ENCODE results near the gene SMYD3.

The SMYD3 gene

DNA sequence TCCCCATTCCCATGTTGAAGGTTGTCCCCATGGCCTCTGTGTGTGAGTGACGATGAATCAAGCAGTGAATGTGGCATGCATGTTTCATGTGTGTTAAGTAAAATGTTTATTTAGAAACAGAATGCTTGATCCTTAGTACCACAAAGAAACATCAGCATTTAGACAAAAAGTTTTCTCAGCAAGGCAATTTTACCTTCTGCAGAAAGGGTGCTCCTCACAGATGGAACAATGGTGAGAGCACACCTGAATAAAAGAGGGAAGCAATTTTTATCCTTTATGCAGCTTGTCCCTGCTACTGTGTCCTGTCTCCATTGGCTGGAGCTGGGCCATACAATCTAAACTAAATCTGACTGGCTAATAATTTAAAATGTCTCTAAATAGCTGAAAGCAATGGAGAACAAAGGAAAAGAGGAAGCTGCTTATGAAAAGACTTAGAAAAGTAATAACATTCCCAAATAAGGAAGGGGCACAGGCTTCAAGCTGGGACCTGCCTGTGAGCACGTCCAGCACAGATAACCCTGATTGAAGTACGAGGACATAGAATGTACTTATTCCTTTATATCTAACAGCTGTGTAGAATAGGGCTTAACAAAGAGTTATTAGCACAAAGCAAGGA lies 8.4 kb upstream of the SMYD3 start:
- DNase-seq: no peak

DNA sequence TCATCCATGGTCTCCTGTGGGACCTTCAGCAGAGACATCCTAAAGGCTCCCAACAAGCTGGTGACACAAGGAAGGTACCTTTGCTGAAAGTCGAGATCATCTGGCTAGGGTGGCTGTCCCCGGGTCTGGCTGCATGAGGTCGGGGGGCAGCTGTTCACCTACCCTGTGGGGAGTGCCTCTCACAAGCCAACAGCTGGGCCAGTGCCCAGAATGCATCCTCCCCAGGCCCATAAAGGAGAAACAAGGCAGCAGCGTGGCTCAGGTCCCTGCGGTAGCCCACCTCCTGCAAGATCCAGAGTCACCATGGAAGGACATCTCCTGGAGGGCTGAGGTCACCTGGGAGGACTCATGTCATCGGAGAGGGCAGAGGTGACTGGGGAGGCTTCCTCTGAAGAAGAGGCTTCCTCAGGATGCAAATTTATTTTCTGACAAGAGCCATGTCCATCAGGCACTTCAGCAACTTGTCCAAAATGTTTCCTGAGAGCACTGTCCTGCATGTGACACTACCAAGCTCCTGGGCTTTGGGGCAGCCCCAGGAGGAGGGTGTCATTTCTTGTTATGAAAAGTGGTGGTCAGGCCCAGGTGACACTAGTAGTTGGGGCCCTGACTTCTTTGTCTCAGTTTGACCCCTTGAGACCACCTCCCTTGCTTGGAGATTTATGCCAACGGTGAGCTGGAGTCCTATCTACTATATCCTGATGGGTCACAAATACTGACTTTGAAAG lies 6.7 kb upstream of the SMYD3 start:
- DNase-seq: no peak

DNA sequence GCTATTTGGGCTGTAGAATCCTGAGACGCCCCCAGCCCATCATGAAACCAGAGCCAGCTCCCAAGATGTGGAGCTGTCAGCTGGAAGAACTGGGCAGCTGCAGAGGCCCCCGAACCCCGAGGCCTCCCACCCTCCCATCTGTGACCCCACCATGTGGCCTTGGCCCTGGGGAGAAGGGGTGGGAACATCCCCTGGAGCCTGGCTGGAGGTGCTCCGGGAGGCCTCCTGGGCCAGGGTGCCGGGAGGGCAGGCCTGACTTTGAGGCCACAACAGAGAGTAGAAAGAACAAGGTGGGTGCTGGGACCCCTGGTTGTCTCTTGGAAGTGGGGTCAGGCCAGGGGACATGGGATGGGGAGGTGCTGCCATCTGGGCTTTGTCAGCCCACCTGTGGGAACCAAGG lies 6.0 kb upstream of the SMYD3 start:
- no peak for DNase-seq

DNA sequence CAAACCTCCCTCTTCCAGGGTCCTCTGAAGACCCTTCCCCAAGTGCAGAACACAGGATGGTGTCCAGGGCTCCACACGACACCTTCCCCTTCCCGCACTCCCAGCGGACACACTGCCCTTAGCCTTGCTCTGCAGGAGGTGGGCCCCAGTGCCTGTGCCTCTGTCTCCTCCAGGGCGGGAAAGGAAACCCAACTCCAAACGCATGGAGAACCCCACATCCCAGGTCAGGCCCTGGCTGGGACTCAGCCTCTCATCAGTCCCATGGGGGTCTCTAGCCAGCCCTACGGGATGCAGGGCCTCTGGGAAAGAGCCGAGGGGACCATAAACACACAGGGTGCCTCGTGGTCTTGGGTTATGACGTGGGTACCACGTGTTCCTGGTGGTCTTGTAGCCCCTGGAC lies 5.6 kb upstream of the SMYD3 start:
- no peak for DNase-seq

DNA sequence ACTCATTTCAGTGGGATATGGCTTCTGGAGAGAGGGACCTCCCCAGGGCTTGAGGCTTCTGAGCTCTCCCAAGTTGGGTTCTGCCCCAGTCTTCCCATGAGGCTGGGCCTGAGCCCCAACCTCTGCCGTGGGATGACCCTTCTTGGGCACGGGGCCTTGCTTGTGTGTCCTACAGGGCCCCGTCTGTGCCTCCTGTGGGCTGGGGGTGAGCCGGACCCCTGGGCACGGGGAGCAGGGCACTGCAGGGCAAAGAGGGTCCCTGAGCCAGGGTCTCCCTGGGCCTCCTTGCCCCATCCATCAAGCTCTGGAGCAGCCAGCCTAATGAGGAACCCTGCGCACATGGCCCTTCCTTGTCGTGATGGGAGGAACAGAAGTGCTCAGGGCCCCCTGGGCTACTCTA lies 5.2 kb upstream of the SMYD3 start:
- DNase-seq: no peak

DNA sequence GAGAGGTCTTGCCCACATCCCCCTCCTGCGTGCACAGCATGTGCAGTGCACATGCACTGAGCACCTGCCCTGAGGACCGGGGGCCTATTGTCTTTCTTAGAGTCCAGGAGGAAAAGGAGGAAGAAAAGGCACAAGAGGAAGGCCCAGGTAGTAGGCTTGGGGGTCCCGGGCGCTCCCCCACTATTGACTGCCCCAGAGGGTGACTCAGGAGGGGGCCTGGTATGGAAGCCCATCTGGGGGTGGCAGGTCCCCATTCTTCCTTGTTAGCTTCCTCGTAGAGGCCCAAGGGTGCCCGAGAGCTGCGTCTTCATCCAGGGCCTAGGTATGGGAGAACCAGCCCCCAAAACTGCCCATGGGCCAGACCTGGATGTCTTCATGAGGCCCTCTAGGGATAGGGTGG lies 4.1 kb upstream of the SMYD3 start:
- no peak for DNase-seq

DNA sequence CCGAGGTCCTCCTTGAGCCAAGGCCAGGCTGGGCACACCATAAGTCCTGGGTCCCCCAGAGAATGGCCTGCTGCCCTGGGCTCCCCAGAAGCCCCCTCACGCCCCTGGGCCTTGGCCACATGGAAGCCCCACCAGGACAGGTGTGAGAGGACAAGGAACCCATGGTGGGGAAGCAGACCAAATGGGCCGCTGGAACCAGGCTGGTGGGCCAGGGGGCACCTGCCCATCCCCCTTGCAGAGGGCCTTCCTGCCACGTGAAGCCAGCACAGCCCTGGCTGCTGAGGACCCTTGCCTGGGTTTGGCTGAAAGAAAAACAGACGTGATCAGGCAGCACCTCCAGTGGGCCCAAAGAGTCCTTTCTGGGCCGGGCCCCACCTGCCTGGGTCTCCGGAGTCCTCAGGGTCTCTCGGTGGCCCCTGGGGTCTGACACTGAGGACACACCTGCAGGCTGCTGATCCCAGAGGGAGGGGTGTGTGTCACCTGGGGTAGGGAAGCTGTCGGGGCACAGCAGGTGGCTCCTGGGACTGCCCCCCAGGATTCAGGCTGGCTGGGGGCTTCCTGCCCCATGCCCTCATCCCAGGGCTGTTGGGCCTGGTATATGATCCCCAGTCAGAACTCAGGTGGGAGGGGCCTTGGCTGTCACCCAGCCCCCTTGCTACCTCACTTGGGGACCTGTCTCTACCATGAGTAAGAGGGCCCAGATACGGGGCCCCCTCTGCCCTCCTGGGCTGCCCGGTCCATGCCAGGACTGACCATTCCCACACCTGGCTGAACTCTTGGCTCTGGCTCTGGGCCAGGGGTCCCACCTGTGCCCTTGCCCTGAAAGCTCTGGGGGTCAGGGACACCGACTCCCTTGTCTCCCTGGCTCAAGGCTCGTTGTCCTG lies 3.3 kb upstream of the SMYD3 start:
- DNase-seq: no peak

DNA sequence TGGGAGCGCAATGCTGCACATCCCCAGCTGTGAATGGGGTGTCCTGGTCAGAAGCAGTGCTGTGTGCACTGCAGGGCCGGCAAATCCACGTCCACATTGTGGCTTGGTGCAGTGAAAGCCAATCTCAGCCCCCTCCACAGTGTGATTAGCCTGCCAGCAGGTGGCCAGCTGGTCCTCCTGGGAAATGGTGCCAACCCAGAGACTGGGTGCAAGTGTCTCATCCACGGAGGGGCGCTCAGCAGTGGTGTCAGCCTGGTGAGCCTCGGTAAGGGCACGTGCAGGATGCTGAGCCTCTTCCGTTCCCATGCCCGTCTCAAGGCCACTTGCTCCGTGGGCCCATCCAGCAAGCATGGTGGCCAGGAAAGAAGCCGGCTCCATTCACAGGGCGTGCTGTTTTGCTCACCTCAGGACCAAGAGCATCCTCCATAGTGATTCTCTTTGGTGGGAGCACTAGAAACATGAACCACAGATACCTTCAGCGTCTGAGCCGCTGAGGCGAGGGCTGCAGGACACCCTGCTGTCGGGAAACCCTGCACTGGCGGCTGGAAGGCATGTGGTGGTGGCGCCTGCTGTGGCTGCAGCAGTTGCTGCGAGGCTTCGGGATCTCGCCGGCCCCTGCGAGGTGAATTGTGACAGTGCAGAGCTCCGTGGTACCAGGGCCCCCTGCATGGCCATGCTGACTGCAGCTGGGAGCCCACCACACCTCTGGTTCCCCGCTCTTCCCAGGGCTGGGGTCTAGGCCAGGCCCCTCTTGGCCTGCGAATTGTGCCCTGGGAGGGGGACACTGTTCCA lies 2.0 kb upstream of the SMYD3 start:
- no peak for DNase-seq

DNA sequence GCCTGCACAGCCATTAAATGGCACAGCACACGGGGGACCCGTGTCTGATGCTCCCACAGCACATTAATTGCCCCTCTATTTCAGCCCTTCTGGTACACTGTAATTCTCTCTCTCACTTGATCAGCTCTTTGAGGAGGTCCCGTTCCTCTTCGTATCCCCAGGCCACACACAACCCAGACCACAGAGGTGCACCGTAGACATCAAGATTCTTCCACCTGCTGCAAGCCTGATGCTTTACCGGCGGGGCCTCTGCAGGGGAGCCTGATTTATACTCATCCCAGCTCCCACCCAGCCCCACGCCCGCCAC lies 759 bp downstream of the SMYD3 start:
- no peak for DNase-seq

DNA sequence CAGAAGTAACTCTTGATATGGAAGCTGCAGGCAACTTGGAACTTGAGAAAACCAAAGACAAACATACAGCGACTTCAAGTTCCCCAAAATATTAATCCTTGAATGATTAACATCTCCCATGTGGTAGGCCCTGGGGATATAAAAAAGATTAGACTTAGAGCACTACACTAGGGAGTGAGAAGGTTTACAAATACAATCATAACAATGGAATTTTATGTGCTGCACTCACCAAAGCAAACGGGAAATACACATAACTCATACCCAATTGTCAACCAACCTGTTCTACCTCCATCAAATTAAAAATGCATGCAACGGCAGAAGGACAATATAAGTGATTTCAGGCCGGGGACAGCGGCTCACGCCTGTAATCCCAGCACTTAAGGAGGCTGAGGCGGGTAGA lies 3.7 kb downstream of the SMYD3 start:
- no peak for DNase-seq

DNA sequence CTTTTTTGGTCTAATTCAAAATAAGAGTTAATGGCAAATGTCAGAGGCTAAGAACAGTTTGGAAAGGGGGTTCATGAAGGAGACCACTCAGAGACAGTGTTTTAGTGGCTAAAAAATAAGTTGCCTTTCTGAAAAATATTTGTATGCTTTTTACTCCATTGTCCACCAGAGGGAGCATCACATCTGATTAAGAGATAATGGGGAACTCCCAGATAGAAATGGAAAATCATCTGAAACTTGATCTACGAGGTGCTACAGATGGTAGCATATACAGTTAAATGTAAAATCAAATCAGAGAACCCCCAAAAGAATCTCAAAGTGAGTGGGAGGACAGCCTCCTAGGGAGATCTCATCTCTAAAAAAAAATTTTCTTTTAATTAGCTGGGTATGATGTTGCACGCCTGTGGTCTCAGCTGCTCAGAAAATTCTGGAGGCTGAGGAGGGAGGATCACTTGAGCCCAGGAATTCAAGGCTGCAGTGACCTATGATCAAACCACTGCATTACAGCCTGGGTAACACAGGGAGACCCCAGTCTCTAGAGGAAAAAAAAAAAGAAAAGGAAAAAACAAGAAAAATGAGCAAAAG lies 9.7 kb downstream of the SMYD3 start:
- no peak for DNase-seq

DNA sequence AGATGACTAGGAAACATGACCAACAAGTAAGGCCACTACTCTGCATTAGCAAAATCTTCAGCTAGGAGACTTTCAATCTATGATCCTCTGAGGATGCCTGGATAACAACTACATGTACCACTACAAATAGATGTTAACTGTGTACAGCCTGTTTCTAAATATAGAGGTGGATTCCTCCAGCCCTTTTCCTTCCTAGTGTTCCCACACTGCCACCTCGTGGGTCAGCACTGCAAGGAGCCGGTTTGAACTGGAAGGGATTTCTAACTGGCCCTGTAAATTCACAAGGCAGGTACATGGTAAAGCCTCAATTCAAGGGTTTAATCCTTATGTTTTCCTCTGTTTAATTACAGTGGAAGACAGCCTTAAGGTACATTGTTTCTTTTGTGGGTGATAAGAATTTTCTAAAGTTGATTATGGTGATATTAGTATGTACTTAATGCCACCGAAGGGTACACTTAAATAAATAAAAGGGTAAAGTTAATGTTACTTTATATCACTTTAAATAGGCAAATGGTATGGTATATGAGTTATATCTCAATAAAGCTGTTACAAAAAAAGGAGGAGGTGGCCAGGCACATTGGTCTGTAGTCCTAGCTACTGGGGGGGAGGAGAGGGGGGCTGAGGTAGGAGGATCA lies 14.4 kb downstream of the SMYD3 start:
- no peak for DNase-seq

DNA sequence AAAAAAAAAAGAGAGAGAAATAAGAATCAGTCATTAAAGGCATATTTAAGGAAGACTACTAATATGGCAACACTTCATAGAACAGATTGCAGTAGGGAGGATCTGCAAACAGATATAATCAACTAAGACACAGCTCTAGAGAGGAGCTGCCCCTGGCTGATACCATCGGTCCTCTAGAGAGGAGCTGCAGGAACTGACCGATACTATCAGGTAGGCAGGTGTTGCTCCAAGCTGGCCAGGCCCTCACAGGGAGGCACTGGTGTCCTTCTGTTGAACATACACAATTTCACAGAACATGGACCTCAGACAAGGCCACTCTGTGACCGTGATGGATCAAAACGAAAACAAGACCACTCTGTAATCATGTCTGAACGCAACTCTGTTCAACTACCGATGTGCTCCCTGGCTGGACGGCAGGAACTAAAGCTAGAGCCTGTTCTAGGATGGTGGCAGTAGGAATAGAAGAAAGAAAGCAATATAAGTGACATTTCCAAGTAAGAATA lies 15.5 kb downstream of the SMYD3 start:
- no peak for DNase-seq

DNA sequence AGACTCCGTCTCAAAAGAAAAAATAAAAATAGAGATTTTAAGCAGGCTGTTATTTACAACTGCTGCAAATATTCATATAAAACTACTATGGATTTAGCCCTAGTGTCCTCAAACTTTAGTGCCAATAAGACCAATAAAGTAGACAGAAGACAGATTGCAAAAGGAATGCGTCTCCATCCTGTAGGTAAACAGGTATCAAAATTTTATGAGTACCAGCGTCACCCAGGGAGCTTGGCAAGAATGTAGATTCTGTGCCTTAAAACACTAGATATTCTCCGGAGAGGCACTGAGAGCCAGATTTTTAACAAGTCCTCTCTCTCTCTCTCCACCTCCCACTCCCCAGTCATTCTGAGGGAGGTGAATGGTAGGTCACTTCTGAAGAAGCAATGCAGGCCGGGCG lies 18.4 kb downstream of the SMYD3 start:
- DNase-seq: no peak

DNA sequence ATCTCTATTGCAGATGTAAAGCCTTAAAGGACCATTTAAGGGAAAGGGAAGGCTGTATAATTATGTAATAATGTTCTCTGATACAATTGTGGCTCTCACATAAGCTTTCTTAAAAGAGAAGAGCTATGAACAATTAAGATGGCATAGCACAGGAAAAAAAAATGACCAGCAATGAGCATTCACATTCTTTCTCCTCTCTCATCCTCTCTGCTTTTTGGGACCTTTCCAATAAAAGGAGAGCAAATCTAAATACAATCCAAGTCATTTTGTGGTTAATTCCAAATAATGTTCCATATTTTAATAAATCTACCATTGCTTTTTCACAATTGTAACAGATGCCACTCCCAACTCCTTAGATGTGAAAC lies 23.5 kb downstream of the SMYD3 start:
- no peak for DNase-seq

DNA sequence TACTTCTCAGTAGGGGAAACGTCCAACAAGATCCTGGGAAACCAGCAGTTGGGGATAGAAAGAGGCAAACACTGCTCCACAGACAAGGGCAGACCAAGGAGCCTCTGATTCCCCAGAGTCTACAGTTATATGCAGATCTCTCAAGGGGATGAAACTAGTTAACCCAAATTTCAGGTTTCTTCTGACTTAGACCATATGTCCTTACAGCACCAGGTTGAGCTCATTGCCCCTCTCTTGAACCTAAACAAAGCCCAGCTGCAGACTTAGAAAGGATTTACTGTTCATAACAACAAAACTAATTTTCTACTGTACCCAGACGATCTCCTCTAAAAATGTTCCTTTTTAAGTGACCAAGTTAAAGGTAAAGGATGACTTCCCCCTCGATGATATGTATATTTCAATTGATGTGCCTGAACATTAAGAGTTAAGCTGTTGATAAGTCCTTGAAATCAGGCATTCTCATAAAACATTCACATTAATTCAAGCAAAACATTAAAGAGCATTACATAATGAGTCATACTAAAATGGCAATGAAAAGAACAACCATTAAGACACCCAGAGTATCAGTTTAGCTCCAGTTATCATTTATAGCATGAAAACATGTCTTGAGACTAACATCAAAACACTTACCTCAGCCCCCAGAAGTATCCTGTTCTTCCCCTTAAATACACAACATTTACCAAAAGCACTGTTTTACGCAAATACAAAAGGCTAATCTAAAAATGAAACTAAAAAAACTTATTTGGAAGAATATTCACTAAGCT lies 24.1 kb downstream of the SMYD3 start:
- no peak for DNase-seq

DNA sequence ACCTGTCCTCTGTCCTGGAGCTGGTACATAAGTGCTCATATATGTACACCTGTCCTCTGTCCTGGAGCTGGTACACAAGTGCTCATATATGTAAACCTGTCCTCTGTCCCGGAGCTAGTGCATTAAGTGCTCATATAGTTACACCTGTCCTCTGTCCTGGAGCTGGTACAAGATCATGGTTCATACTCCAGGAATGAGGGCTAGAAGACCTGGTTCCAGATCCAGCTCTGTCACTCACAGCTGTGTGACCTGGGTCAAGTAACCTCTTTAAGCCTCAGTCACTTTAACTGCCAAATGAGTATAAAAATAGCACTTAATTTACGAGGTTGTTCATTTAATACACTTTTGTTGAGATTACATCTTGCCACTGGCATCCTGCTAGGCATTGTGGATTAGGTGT lies 28.0 kb downstream of the SMYD3 start:
- no peak for DNase-seq

DNA sequence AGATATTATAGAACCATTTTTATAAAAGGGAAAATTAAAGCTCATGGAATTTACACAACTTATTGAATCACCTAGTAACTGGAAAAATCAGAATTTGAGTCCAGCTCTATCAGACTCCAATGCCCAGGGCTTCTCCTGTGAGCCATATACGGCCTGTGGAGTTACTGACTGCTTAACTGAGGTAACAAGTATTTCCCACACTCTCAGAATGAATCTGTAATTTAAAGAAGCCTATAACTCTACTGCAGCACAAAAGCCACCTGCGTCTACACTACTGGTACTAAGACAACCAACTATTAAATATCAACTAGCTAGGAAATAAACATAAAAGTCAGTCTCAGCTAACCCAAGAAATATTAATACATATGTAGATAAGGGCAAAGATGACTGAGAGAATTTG lies 29.4 kb downstream of the SMYD3 start:
- no peak for DNase-seq

DNA sequence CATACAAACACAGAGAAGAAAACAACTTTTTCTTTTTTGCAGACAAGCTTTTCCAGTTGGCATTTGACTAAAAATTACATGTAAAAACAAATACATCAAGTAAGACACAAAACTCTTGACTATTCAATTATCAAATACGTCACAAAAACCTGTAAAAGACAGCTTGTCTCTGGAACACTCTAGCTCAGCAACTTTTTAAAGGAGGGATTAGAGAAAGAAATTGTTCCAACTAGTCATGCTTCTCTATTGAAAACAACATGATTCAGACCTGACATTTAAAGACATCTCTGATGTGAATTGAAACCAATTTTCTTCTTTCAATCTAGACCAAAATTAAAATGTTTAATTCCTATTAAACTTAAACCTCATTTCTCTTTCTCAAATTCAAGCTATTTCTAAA lies 30.3 kb downstream of the SMYD3 start:
- no peak for DNase-seq

DNA sequence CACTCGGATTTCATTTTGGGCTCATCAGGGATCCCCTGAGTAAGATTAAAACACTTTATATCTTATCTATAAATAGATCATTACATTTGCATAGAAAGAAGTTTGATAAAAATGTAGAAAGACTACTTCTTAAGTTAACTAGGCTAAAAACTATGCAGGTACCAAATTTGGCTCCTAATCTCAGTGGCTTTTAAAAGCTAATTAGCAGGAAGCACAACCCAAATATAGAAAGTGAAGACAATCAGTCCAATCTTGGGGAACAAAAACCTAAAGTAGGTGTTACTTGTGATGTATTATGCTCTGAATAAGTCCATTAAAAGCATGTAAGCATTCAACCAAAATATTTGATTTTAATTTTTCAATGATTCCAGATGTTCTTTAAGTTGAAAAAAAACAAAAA lies 35.4 kb downstream of the SMYD3 start:
- no peak for DNase-seq

DNA sequence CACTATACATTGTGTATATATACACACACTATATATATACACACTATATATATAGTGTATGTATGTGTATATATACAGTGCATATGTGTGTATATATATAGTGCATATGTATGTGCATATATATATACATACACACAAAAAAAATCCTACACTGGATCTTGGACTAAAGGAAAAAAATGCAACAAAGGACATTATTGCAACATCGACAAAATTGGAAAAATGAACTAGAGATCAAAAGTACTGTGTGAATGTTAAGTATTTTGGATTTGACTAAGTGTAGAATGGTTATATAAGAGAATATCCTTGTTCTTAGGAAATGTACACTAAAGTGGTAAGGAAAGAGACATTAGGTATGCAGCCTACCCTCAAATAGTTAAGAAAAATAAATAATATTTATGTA lies 36.5 kb downstream of the SMYD3 start:
- DNase-seq: no peak

DNA sequence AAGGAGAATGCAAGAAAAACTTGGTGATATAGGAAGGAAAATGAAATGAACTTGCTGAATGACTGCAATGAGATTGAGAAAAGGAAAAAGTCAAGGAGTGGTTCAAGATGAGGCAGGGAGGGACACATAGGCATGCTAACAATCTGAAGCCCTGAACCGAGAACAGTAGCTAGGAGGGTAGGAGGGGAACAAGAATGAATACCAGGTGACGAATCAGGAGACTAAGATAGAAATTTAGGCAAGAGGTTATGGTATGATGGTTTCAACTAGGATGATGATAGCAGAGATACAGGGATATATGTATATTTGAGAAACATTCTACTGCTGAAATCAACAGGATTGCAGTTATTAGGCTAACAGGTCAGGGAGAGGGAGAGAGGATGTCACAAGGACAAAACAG lies 44.1 kb downstream of the SMYD3 start:
- DNase-seq: no peak

Measured in activated CD8-positive, alpha-beta memory T cell treated with anti-CD3 and anti-CD28 coated beads, Interleukin-2, amount 50 U/mL, for 4 hours (primary cell).